K562 (cell line): ENCODE results near the gene METAP1D. TPM values are rescaled to one million over a fixed set of nuclear protein-coding genes. Genes with fewer than 3 reads are reported as not detected.

Experiments used
- ATAC-seq: fragments of 200-7000 bp; cut with Tn5 transposase; 3 replicates; pipeline ENCODE4 v1.9.1; 2020; ENCODE audit warnings: moderate library complexity
- BruUV-seq: library from RNA; stranded (reverse); fragments of 400-500 nt; replicated peaks from 2 replicates; lab custom pipeline; 2021; lab: Mats Ljungman, UMichigan
- CTCF ChIA-PET: fragments of 300-600 bp; formaldehyde crosslinking; extraction: SDS; loops from one replicate; lab custom pipeline; 2021; ENCODE audit warnings: low intra/inter-chr PET ratio; lab: Yijun Ruan, JAX
- POLR2A ChIA-PET: fragments of 300-600, 350-650 bp; sonication (Branson Sonifier 250); formaldehyde crosslinking; extraction: SDS; loops from one replicate; lab custom pipeline; 2021; ENCODE audit warnings: antibody characterized with exemption, inconsistent platforms; lab: Yijun Ruan, JAX
- DNase-seq, 4 experiments: peaks; one replicate each; pipeline versions ENCODE4 v3.0.0 to v3.0.0-alpha.2; 2011 to 2018; ENCODE audit warnings: low spot score in 3 of 4, mixed read lengths in 3 of 4; ENCODE audit errors: extremely low read depth in 1 of 4
- FAIRE-seq: peaks from 2 replicates; lab custom pipeline; 2011; peaks lifted over from hg19 to GRCh38; lab: Jason Lieb, UNC
- H2AFZ ChIP-seq: 2 replicates; pipeline ENCODE4 v1.6.0; 2011; ENCODE audit warnings: low read depth, low read length, control low read depth, inconsistent platforms
- H3K27ac ChIP-seq: fragments of 200-600 bp; 3 replicates; pipeline ENCODE4 v1.8.0; 2011; ENCODE audit warnings: low read depth, mild to moderate bottlenecking, control low read depth, inconsistent platforms, low read length, moderate library complexity, mixed read lengths; ENCODE audit errors: extremely low read depth
- H3K27me3 ChIP-seq, 2 experiments: fragments of 300-600 bp in 1 of 2; 2 replicates in 1 of 2; 3 replicates in 1 of 2; pipeline versions ENCODE4 v1.6.0 to v1.8.0; 2011; ENCODE audit warnings: inconsistent platforms in 2 of 2, low read length in 2 of 2, mild to moderate bottlenecking in 1 of 2, mixed read lengths in 1 of 2, moderate library complexity in 1 of 2; ENCODE audit not compliant: control insufficient read depth in 2 of 2, insufficient read depth in 2 of 2
- H3K36me3 ChIP-seq: fragments of 300-600 bp; 3 replicates; pipeline ENCODE4 v1.8.0; 2011; ENCODE audit warnings: mild to moderate bottlenecking, low read length, inconsistent platforms; ENCODE audit not compliant: control insufficient read depth, insufficient read depth
- H3K4me1 ChIP-seq, 2 experiments: fragments of 200-600 bp in 1 of 2; replicated peaks in 1 of 2; 2 replicates in 1 of 2; 3 replicates in 1 of 2; pipeline versions ENCODE4 v1.5.1 to v1.8.0; 2011; ENCODE audit warnings: inconsistent platforms in 2 of 2, low read length in 2 of 2, mild to moderate bottlenecking in 1 of 2, mixed read lengths in 1 of 2, moderate library complexity in 1 of 2; ENCODE audit not compliant: control insufficient read depth in 2 of 2, insufficient read depth in 2 of 2
- H3K4me2 ChIP-seq: 2 replicates; pipeline ENCODE4 v1.6.1; 2011; ENCODE audit warnings: low read length, control low read depth, inconsistent platforms, mixed read lengths; ENCODE audit not compliant: insufficient read depth
- H3K4me3 ChIP-seq: fragments of 200-600 bp; sonication (generic), shearing (Covaris generic); 2 replicates; pipeline ENCODE4 v1.5.1; 2016; ENCODE audit warnings: control low read depth, inconsistent platforms
- H3K79me2 ChIP-seq: fragments of 200-600 bp; 3 replicates; pipeline ENCODE4 v1.8.0; 2011; ENCODE audit warnings: low read length, inconsistent platforms; ENCODE audit not compliant: control insufficient read depth, insufficient read depth
- H3K9ac ChIP-seq, 2 experiments: 2 replicates each; pipeline versions ENCODE4 v1.6.0 to v1.6.1; 2011; ENCODE audit warnings: low read depth in 2 of 2, low read length in 2 of 2, control low read depth in 1 of 2, inconsistent platforms in 1 of 2, mild to moderate bottlenecking in 1 of 2, mixed read lengths in 1 of 2; ENCODE audit not compliant: insufficient read depth in 1 of 2
- H3K9me1 ChIP-seq: one replicate; pipeline ENCODE4 v1.6.0; 2011; ENCODE audit warnings: inconsistent platforms, mild to moderate bottlenecking, low read length, moderate library complexity; ENCODE audit not compliant: control insufficient read depth, insufficient read depth
- H3K9me3 ChIP-seq: replicated peaks from 2 replicates; pipeline ENCODE4 v1.5.1; 2011; ENCODE audit warnings: low read depth, low read length, inconsistent platforms; ENCODE audit not compliant: control insufficient read depth, insufficient read depth
- H4K20me1 ChIP-seq: replicated peaks from 2 replicates; pipeline ENCODE4 v1.6.1; 2011; ENCODE audit warnings: low read length, inconsistent platforms, mixed read lengths; ENCODE audit not compliant: control insufficient read depth, insufficient read depth
- BRD9 ChIP-seq: fragments of 450-650 bp; IDR thresholded peaks from 2 replicates; pipeline ENCODE4 v1.6.1; 2018; ENCODE audit warnings: low read depth; ENCODE audit not compliant: partially characterized antibody
- CHD4 ChIP-seq: fragments of 200-600 bp; sonication (generic); IDR thresholded peaks from 3 replicates; pipeline ENCODE4 v1.6.1; 2012; ENCODE audit warnings: low read depth, mild to moderate bottlenecking, mixed read lengths, low read length, inconsistent platforms; ENCODE audit not compliant: insufficient read depth, insufficient replicate concordance, poor library complexity, severe bottlenecking
- MAFF ChIP-seq: IDR thresholded peaks from 2 replicates; pipeline ENCODE4 v1.6.1; 2012; ENCODE audit warnings: low read length, improper control_type of control experiment
- MAFK ChIP-seq: IDR thresholded peaks from 2 replicates; pipeline ENCODE4 v1.6.1; 2011; ENCODE audit warnings: low read length, improper control_type of control experiment
- MYBL2 ChIP-seq, 2 experiments: fragments of 450-650 bp in 1 of 2; sonication (generic) in 1 of 2; formaldehyde crosslinking in 1 of 2; IDR thresholded peaks; 2 replicates each; pipeline versions ENCODE4 v1.6.1 to v1.8.1; 2017 to 2022; ENCODE audit warnings: borderline replicate concordance in 1 of 2, inconsistent platforms in 1 of 2, low read depth in 1 of 2, mild to moderate bottlenecking in 1 of 2, missing genetic modification reagents in 1 of 2, moderate library complexity in 1 of 2
- NR2F6 ChIP-seq: fragments of 450-650 bp; formaldehyde crosslinking; IDR thresholded peaks from 2 replicates; pipeline ENCODE4 v1.4.0; 2020; ENCODE audit warnings: mild to moderate bottlenecking
- SIRT6 ChIP-seq: IDR thresholded peaks from one replicate; pipeline ENCODE4 v1.6.1; 2012; ENCODE audit warnings: low read depth, mild to moderate bottlenecking, control low read depth, inconsistent platforms, low read length, moderate library complexity
- ZNF316 ChIP-seq: fragments of 450-650 bp; IDR thresholded peaks from 2 replicates; pipeline ENCODE4 v1.6.1; 2016
- WGBS: fragments of 100-300 bp; shearing (Covaris generic); methylation state at CpG from one replicate; pipeline ENCODE4 v1.1.6; 2016; ENCODE audit warnings: low coverage, mixed read lengths; ENCODE audit not compliant: insufficient coverage; ENCODE audit errors: missing lambda C conversion rate; 5-methylcytosine and 5-hydroxymethylcytosine counted together
- in situ Hi-C: fragments of 300-500 bp; cut with MboI; formaldehyde crosslinking; loops from 4 replicates; pipeline ENCODE4 v1.15.0; 2018; ENCODE audit warnings: inconsistent platforms, mixed read lengths
- intact Hi-C: fragments of 100-400 bp; cut with micrococcal nuclease; formaldehyde crosslinking; loops from 2 replicates; pipeline ENCODE4 v1.14.2; 2022
- polyA plus RNA-seq, 8 experiments: library from polyadenylated mRNA; depleted of rRNA in 4 of 8; stranded (reverse) in 5 of 8; unstranded in 3 of 8; fragments of >200 nt; fragmentation: Nextera tagmentation in 2 of 8; fragmentation: Illumina TruSeq in 1 of 8; extraction: Ambion mirVana in 2 of 8; extraction: Trizol in 1 of 8; gene quantifications; 2 replicates each; pipeline versions ENCODE4 v1.2.1 to v1.2.3, GENCODE V29; 2011 to 2014; ENCODE audit warnings: inconsistent platforms in 1 of 8, missing spikeins in 1 of 8
- total RNA-seq, 7 experiments: library from RNA; depleted of rRNA in 6 of 7; stranded (reverse); fragments of >200 nt in 6 of 7; fragmentation: Illumina TruSeq in 2 of 7; extraction: Trizol in 2 of 7; gene quantifications; 2 replicates each; pipeline versions ENCODE4 v1.2.1 to v1.2.3, GENCODE V29; 2011 to 2021; ENCODE audit warnings: low replicate concordance in 1 of 7
- TF ChIP-seq, protein P1 (sequence below), 2 experiments: fragments of 450-650 bp in 1 of 2; IDR thresholded peaks; 2 replicates each; pipeline ENCODE4 v1.6.1; 2011 to 2017; ENCODE audit warnings: low read depth in 2 of 2, antibody characterized with exemption in 1 of 2, borderline replicate concordance in 1 of 2, low read length in 1 of 2, mild to moderate bottlenecking in 1 of 2, mixed read lengths in 1 of 2; ENCODE audit not compliant: control insufficient read depth in 1 of 2
- TF ChIP-seq, protein P2 (sequence below): sonication (generic); formaldehyde crosslinking; IDR thresholded peaks from 2 replicates; pipeline ENCODE4 v1.8.1; 2023; ENCODE audit warnings: mild to moderate bottlenecking, missing genetic modification reagents
- TF ChIP-seq, protein P3 (sequence below): fragments of 450-650 bp; formaldehyde crosslinking; IDR thresholded peaks from 2 replicates; pipeline ENCODE4 v1.4.0; 2020; ENCODE audit warnings: mild to moderate bottlenecking, moderate library complexity
- TF ChIP-seq, protein P4 (sequence below): fragments of 450-650 bp; conservative IDR thresholded peaks from 2 replicates; pipeline ENCODE4 v1.6.1; 2016; ENCODE audit warnings: missing genetic modification characterization, low read depth, mild to moderate bottlenecking, missing compliant biosample characterization, moderate library complexity

The METAP1D gene
- total and polyA plus RNA-seq, 9 of the 15 experiments (the other 6 are each of a cell fraction or from before 2014, with no cell fraction given) = 8.0 to 23.4 (median 15.7) TPM

DNA sequence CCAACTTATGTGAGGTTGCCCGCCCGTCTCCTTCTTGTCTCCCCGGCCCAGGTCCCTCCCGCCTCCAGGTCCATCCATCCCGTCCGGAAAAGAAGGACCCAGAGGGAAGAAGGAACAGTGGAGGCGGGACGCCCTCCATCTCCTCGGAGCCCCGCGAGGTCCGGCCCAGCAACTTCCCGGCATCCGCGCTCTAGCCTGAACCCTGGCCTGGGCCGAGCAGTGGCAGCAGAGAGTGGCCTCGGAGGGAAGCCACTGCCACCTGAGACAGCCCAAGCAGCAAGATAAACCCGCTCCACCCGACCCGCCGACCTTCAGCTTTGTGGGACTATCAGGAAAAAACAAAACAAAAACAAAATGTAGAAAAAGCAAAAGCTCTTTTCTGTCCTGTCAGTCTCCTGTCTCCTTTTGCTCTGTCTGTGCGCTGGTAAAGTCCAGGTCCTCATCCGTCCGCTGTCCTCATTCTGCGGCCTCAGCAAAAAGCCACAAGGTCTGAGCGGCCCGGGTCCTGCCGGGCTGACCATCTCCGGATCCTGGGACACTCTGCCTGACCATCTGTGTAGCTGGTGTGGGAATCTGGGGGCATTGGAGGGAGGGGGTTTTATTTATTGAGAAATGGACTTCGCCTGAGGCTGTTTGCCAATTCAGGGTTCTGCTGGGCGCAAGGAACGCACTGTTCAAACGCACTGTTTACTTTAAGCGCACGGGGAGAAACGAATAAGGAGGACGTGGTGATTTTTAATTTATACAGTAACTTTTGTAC is 88.7 kb downstream of the METAP1D start:
- intact Hi-C loops = no loop called here
- no peak overlapping the region for H3K4me3 ChIP-seq
- no peaks in the 10 kb centered on the region for H3K27me3 ChIP-seq
- H3K79me2 ChIP-seq = peaks cover 8% of the 10 kb centered on the region; the same call in 2 of the 3 replicates
- DNase-seq (no peak), FAIRE-seq (no peak), ATAC-seq (no peak)
- ChIA-PET CTCF (no interaction called here), POLR2A (interaction anchor here (0.6 to 1.7 kb wide), 7 partner anchors 12 to 1912 kb away, joined by 3 to 4 read pairs (median 3); no protein-coding TSS in a partner anchor)
- in situ Hi-C loops = no loop called here
- no peaks in the 10 kb centered on the region for H3K9me1 ChIP-seq
- no peak overlapping the region for H3K27ac ChIP-seq
- BruUV-seq = no TSS peak
- H3K4me2 ChIP-seq = no peak overlapping the region
- no peaks in the 10 kb centered on the region for H4K20me1 ChIP-seq
- H3K36me3 ChIP-seq = peaks cover 20% of the 10 kb centered on the region; the same call in 1 of the 3 replicates
- no peak overlapping the region for H3K9ac ChIP-seq
- peaks cover 10 to 32% of the 10 kb centered on the region in 2 experiments; a peak in 4 of 5 replicates for H3K4me1 ChIP-seq
- no peaks in the 10 kb centered on the region for H3K9me3 ChIP-seq
- no peak overlapping the region for H2AFZ ChIP-seq
- 93% methylated on average over 36 of the region's 37 CpGs for WGBS
- TF ChIP-seq SIRT6 = no peak
- TF ChIP-seq MAFF = peak; percentile 6; the same call in 1 of the 2 replicates
- no peak for TF ChIP-seq NR2F6 (CRISPR knock-in tag)
- TF ChIP-seq, protein P1, sequence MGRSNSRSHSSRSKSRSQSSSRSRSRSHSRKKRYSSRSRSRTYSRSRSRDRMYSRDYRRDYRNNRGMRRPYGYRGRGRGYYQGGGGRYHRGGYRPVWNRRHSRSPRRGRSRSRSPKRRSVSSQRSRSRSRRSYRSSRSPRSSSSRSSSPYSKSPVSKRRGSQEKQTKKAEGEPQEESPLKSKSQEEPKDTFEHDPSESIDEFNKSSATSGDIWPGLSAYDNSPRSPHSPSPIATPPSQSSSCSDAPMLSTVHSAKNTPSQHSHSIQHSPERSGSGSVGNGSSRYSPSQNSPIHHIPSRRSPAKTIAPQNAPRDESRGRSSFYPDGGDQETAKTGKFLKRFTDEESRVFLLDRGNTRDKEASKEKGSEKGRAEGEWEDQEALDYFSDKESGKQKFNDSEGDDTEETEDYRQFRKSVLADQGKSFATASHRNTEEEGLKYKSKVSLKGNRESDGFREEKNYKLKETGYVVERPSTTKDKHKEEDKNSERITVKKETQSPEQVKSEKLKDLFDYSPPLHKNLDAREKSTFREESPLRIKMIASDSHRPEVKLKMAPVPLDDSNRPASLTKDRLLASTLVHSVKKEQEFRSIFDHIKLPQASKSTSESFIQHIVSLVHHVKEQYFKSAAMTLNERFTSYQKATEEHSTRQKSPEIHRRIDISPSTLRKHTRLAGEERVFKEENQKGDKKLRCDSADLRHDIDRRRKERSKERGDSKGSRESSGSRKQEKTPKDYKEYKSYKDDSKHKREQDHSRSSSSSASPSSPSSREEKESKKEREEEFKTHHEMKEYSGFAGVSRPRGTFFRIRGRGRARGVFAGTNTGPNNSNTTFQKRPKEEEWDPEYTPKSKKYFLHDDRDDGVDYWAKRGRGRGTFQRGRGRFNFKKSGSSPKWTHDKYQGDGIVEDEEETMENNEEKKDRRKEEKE (IDR thresholded peaks at IDR 0.05; ENCODE audit: borderline replicate concordance in 1 of 2, control insufficient read depth in 1 of 2, low read depth in 2 of 2, low read length in 1 of 2) = no peak
- TF ChIP-seq, protein P2, sequence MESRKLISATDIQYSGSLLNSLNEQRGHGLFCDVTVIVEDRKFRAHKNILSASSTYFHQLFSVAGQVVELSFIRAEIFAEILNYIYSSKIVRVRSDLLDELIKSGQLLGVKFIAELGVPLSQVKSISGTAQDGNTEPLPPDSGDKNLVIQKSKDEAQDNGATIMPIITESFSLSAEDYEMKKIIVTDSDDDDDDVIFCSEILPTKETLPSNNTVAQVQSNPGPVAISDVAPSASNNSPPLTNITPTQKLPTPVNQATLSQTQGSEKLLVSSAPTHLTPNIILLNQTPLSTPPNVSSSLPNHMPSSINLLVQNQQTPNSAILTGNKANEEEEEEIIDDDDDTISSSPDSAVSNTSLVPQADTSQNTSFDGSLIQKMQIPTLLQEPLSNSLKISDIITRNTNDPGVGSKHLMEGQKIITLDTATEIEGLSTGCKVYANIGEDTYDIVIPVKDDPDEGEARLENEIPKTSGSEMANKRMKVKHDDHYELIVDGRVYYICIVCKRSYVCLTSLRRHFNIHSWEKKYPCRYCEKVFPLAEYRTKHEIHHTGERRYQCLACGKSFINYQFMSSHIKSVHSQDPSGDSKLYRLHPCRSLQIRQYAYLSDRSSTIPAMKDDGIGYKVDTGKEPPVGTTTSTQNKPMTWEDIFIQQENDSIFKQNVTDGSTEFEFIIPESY (CRISPR knock-in tag) = 0 out of 2 replicates have a peak, but pooled peaks have one; percentile 14
- peak; percentile 69 for TF ChIP-seq ZNF316
- TF ChIP-seq CHD4 = no peak
- peak; percentile 25; the same call in 1 of the 2 replicates for TF ChIP-seq MAFK
- TF ChIP-seq, protein P3, sequence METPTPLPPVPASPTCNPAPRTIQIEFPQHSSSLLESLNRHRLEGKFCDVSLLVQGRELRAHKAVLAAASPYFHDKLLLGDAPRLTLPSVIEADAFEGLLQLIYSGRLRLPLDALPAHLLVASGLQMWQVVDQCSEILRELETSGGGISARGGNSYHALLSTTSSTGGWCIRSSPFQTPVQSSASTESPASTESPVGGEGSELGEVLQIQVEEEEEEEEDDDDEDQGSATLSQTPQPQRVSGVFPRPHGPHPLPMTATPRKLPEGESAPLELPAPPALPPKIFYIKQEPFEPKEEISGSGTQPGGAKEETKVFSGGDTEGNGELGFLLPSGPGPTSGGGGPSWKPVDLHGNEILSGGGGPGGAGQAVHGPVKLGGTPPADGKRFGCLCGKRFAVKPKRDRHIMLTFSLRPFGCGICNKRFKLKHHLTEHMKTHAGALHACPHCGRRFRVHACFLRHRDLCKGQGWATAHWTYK = no peak
- TF ChIP-seq BRD9 = no peak
- TF ChIP-seq, protein P4, sequence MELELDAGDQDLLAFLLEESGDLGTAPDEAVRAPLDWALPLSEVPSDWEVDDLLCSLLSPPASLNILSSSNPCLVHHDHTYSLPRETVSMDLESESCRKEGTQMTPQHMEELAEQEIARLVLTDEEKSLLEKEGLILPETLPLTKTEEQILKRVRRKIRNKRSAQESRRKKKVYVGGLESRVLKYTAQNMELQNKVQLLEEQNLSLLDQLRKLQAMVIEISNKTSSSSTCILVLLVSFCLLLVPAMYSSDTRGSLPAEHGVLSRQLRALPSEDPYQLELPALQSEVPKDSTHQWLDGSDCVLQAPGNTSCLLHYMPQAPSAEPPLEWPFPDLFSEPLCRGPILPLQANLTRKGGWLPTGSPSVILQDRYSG (tag) = no peak
- no peak for TF ChIP-seq MYBL2 (IDR thresholded peaks at IDR 0.05; ENCODE audit: low read depth)
- no peak for TF ChIP-seq MYBL2 (CRISPR knock-in tag; IDR thresholded peaks at IDR 0.05; ENCODE audit: borderline replicate concordance)
